Right hindlimb (tissue), 1 donor: Measurements from ENCODE around the gene KLK10.

Source experiments
- DNase-seq: peaks from one replicate; pipeline ENCODE4 v3.0.0-alpha.2; 2018

Gene KLK10

GRCh38 chr19:51025809-51026553, 6.5 kb upstream of the KLK10 start:
- DNase-seq, result no peak

- DNase-seq, result no peak
These were observed 5.9 kb upstream of the KLK10 start for GRCh38 chr19:51025401-51025800.

GRCh38 chr19:51024924-51025323, 5.4 kb upstream of the KLK10 start:
- DNase-seq, result no peak

GRCh38 chr19:51023946-51024345, 4.4 kb upstream of the KLK10 start:
- no peak for DNase-seq

DNA sequence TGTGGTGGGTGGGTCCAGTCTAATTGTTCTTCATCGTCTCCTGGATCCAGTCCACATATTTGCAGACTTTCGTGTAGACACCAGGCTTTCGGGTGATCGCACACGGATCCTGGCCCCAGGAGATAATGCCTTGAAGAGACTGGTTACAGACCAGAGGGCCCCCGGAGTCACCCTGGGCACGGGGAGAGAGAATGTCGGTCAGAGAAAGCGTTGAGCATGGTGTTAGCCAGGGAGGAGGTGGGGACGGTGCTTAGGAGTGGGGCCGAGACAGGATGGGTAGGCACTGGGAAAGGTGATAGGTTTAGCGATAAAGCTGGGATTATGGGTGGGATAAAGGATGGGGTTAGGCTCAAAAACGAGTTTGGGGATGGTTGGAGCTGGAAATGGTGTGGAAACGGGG, 3.0 kb upstream of the KLK10 start:
- DNase-seq, result no peak

GRCh38 chr19:51020988-51021651, 1.6 kb upstream of the KLK10 start:
- no peak for DNase-seq

DNA sequence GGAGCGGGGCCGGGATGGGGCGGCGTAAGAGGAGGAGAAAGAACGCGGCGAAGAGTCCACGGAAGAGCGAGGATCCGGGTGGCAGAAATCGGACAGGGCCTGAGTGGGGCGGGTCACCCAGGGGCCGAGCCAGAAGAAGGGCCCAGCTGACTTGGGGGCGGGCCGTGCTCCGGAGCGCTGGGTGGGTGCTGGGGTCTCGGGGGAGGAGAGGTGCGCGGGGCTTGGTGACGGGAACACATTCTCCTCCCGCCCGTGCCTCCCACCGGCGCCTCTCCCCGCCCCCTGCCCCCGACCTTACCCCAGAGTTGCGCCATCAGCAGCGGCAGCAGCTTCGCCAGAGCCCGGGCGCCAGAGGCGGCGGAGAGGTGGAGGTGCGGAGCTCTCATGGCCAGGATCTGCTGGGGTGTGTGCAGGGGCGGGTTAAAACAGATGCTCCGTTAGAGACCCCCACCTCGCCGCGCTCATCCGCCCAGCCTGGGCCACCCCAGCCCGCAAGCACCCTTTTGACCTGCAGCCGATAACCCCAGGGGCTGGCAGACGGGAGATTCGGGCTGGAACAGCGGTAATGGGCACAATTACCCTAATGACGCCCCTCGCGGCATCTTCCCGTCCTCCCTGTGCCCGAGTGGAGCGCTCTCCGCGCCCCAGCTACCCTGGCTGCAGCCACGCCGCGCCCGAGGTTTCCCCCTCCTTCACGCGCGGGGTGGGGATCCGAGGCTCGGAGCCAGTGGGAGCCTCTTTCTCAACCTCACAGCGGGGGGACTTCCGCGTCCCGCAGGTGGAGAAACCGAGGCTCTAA, 565 bp downstream of the KLK10 start:
- no peak for DNase-seq

GRCh38 chr19:51016798-51017683, 2.5 kb downstream of the KLK10 start:
- DNase-seq, result no peak

GRCh38 chr19:51015691-51016267, 3.7 kb downstream of the KLK10 start:
- no peak for DNase-seq

DNA sequence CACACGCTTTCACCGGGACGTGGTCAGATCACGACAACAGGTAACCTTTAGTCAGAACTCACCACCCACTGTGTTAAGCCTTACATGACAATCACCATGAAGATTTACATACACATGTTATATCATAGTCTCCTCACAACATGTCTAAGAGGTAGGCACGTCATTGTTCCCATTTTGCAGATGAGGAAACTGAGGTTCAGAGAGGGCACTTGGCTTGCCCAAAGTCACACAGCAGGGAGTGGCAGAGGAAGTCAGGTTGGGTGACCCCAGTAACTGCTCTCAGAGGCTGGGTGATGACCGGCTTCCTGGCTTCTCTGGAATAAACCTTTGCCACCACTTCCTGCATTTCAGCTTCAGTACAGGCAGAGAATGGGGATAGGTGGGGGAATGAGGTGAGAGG, 5.3 kb downstream of the KLK10 start:
- no peak for DNase-seq

GRCh38 chr19:51012661-51013190, 6.8 kb downstream of the KLK10 start:
- DNase-seq, result no peak

GRCh38 chr19:51010066-51010795, 9.3 kb downstream of the KLK10 start:
- DNase-seq, result no peak

DNA sequence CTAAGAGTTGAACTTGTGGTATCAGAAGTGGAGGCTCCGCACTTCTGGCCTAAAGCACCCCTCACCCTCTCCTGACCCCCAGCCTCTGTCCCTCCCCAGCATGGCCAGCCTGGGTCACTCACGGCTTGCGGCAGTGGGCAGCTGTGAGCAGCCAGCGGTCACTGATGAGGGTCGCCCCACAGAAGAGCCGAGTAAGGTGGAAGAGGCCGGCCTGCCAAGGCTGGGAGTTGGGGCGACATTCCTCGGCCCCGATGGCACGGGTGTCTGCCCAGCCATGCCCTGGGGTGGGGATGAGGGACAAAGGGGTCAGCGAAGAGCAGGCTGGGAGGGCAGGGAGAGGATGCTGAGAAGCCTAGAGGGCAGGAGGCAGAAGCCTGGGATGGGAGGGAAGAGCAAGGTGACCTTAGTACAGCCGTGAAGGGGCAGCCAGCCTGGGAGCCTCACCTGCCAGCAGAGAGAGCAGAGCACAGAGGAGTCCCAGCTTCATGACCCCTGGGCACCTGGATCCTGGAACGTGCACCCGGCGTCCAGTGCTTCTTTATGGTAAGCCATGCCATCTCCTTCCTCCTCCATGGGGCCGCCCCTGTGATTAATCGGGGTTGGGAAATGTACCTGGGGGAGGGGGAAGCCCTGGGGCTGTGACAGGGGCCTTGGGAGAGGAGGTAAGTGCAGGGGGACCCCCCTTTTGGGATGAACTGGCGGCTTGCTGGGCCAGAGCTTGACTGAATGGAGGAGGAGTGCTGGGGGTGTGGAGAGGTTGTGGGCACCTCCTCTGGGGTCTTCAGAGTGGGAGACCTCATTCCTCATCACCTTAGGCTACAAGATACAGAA, 10.2 kb downstream of the KLK10 start:
- DNase-seq, result no peak

DNA sequence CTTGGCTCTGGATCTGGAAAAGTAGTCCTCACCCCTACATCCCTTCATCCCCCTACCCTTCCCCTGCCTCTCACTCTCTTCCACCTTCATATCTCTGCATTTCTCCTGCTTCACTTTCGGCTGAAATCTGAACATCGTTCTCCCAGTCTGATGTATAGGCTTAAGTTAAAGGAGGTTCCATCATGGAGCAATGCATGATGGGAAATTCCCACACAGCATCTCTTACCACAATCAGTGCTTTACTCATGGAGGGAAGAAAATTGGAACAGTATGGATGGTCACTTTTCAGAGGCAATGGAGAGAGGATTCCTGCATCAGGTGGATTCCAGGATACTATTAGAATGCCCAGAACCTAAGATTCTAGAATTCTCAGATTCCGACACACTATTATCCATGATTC, 12.0 kb downstream of the KLK10 start:
- no peak for DNase-seq

- no peak for DNase-seq
These were observed 13.1 kb downstream of the KLK10 start for GRCh38 chr19:51006406-51006805.

DNA sequence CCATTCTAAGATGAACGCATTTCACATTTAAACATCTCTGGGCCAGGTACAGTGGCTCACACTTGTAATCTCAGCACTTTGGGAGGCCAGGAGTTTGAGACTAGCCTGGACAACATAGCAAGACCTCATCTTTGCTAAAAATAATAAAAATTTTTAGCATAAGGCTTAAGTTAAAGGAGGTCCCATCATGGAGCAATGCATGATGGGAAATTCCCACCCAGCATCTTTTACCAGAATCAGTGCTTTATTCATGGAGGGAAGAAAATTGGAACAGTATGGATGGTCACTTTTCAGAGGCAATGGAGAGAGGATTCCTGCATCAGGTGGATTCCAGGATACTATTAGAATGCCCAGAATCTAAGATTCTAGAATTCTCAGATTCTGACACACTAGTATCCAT, 14.3 kb downstream of the KLK10 start:
- DNase-seq, result no peak

- DNase-seq, result no peak
These were observed 16.2 kb downstream of the KLK10 start for GRCh38 chr19:51003316-51003715.

DNA sequence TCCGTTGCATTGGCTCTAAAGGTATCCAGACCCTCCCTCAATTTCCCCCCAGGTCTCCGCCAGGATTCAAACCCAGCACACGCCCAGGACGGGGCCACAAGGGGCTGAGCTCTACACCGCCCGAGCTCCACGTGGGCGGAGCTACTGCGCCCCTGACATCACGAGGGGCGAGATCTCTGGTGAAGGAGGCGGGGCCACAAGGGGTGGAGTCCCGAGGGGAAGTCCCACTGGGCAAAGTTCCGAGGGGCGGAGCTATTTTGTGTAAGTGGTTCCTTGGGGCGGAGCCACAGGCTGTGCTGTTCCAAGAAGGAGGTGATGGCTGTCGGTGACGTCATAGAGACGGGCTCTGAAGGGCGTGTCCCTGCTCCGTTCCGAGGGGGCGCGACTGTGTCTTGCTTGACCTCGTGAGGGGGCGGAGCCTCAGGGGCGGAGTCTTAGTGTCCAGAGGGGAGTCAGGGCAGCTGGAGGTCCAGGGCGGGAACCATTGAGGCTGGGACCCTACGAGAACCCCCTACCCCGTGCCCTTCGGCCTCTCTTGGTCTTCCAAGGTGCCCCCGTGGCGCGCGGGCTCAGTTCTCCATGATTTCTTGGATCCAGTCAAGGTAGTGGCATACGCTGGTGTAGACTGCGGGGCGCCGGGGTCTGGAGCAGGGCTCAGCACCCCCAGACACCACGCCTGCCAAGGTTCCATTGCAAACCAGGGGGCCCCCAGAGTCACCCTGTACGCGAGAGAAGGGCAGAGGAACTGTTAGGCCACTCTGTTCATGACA, 16.8 kb downstream of the KLK10 start:
- no peak for DNase-seq

- DNase-seq, result no peak
These were observed 17.4 kb downstream of the KLK10 start for GRCh38 chr19:51002089-51002532.

DNA sequence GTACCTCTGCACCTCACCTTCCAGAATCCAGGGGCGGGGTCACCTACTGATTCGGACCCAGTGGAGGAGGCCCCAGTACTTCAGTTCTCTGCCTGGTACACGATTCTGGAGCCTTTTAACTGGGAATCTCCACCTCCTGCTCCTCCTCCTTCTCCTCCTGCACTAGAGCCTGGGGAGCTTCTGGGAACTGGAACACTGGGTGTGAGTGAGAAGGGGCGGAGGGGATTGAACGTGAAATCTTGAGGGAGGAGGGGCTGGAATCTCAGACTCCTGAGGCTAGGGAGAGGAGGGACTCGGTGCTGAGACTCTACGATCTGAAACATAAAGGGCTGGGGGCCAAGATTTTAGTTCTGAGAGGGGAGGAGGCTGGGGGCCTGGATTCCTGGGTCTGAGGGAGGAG, 18.0 kb downstream of the KLK10 start, which contains the start of gene KLK8:
TSS of gene KLK8 (minus strand) at position 90 of the 400 bp plus-strand sequence. CDS start 437 bp downstream, outside the sequence.
- no peak for DNase-seq
